GM18502 (cell line): ENCODE results near the gene DDRGK1.

Source experiments
- ATAC-seq: cut with Tn5 transposase; IDR thresholded peaks from one replicate; pipeline ENCODE4 v1.9.1; 2021; ENCODE audit warnings: mild to moderate bottlenecking; ENCODE audit not compliant: unreplicated experiment, poor library complexity

Gene DDRGK1

GRCh38 chr20:3204124-3204794 lies at the start of gene DDRGK1:
Gene DDRGK1 (minus strand): TSS chr20:3204682. CDS start chr20:3204627, 55 bp downstream.
- ATAC-seq = peak; percentile 74

- no peak for ATAC-seq
These were observed 47.3 kb upstream of the DDRGK1 start for GRCh38 chr20:3251806-3252205.

GRCh38 chr20:3250091-3250504 lies 45.6 kb upstream of the DDRGK1 start:
- no peak for ATAC-seq

GRCh38 chr20:3248993-3249347 lies 44.5 kb upstream of the DDRGK1 start:
- no peak for ATAC-seq

- ATAC-seq = no peak
These were observed 43.9 kb upstream of the DDRGK1 start for GRCh38 chr20:3248167-3248992.

- ATAC-seq = no peak
These were observed 43.2 kb upstream of the DDRGK1 start for GRCh38 chr20:3247638-3248037.

GRCh38 chr20:3246682-3247081 lies 42.2 kb upstream of the DDRGK1 start:
- ATAC-seq = no peak

GRCh38 chr20:3245711-3246110 lies 41.2 kb upstream of the DDRGK1 start:
- no peak for ATAC-seq

- ATAC-seq = no peak
These were observed 40.7 kb upstream of the DDRGK1 start for GRCh38 chr20:3245156-3245555.

- no peak for ATAC-seq
These were observed 40.1 kb upstream of the DDRGK1 start for GRCh38 chr20:3244613-3245012.

GRCh38 chr20:3243718-3244358 lies 39.4 kb upstream of the DDRGK1 start:
- ATAC-seq = no peak

GRCh38 chr20:3242172-3242692 lies 37.8 kb upstream of the DDRGK1 start:
- ATAC-seq = no peak

- ATAC-seq = no peak
These were observed 36.4 kb upstream of the DDRGK1 start for GRCh38 chr20:3240776-3241363.

- no peak for ATAC-seq
These were observed 35.6 kb upstream of the DDRGK1 start for GRCh38 chr20:3239867-3240775.

GRCh38 chr20:3239026-3239866 lies 34.8 kb upstream of the DDRGK1 start, which contains the start of gene SLC4A11:
Gene SLC4A11 (minus strand): TSS chr20:3239190. CDS start chr20:3239137, 53 bp downstream.
- peak; percentile 63 for ATAC-seq

- ATAC-seq = peak; percentile 47
These were observed 34.1 kb upstream of the DDRGK1 start for GRCh38 chr20:3238616-3239025.

GRCh38 chr20:3237958-3238615 lies 33.6 kb upstream of the DDRGK1 start:
- ATAC-seq = no peak
